Omental fat pad (tissue), 4 donors: ENCODE data around the gene RADIL. TPM values are rescaled to one million over a fixed set of nuclear protein-coding genes. Genes with fewer than 3 reads are reported as not detected.
A peak's percentile ranks its signal among the peaks of the same experiment; 100 is the strongest.

Source experiments
- ATAC-seq: fragments of 150-250 bp; one replicate; pipeline ENCODE4 v1.9.1; 2016; ENCODE audit warnings: mild to moderate bottlenecking, moderate library complexity; ENCODE audit not compliant: low FRiP score
- DNase-seq: peaks from one replicate; pipeline ENCODE4 v3.0.0-alpha.2; 2019; ENCODE audit warnings: low spot score
- total RNA-seq, 4 donors: library from RNA; depleted of rRNA; stranded (reverse); fragments of >200 nt; gene quantifications; one replicate each; pipeline ENCODE4 v1.1.0, GENCODE V29; 2016
- TF ChIP-seq, protein P1 (sequence below), 3 donors: fragments of 450-650 bp; IDR thresholded peaks; one replicate each; pipeline ENCODE4 v1.5.1; 2016 to 2017; ENCODE audit warnings: antibody characterized with exemption in 3 of 3, mild to moderate bottlenecking in 3 of 3, moderate library complexity in 2 of 3

Gene RADIL, protein sequence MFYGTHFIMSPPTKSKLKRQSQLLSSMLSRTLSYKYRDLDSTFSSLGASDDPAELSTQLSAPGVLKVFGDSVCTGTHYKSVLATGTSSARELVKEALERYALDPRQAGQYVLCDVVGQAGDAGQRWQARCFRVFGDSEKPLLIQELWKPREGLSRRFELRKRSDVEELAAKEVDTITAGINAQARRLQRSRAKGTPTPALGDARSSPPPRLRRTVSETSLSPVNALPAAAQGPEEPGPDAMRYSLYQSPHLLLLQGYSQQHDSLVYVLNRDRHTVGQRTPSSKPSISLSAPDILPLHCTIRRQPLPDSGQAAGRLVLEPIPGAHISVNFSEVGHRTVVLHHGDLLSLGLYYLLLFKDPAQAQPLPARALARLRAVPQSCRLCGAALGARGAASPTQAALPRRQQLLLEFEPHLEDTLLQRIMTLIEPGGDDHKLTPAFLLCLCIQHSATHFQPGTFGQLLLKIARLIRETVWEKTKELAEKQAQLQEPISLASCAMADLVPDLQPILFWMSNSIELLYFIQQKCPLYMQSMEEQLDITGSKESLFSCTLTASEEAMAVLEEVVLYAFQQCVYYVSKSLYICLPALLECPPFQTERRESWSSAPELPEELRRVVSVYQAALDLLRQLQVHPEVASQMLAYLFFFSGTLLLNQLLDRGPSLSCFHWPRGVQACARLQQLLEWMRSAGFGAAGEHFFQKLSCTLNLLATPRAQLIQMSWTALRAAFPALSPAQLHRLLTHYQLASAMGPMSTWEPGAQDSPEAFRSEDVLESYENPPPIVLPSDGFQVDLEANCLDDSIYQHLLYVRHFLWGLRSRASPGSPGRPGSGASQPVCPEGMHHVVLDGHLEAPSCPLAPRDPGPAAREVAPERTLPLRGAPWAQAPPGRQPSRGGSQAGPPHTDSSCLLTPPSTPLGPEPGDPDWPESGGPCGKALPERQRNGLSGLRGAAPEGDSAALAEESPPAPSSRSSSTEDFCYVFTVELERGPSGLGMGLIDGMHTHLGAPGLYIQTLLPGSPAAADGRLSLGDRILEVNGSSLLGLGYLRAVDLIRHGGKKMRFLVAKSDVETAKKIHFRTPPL
- 10 to 100 TPM in 1 of 4 donors, 1 to 10 TPM in 3; 1.1 to 12.3 (median 4.4) TPM for total RNA-seq

DNA sequence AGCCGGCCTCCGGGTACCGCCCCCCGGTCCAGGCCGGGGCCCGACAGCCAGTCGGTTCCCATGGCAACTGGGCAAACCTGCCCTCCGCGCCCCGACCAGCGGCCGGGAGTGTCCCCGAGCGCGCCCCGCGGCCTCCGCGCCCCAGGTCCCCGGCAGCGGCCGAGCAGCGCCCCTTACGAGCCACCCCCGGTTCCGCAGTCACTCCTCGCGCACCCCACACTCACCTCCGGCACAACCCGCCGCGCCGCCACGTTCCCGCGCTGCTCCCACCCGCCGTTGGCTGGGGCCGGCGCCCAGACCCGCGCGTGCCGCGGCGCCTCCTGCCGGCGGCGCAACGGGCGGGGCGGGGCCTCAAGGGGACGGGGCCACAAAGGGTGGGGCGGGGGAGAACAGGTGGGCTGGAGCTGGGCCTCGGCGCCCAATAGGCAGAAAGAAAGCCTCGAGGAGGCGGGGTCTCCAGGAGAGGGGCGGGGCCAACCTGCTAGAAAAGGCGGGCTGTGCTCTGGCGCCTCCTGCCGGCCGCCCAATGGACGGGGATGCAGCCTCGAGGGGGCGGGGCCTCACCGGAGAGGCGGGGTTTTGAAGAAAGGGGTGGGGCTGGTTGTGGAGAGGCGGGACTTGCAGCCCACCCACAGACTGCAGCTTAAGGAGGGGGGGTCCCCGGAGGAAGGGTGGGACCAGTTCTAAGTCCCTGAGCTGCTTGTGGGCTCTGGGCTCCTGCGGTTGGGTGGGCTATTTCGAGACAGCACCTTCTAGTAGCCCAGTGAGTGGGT, at the start of gene RADIL:
TSS of gene RADIL (minus strand) at position 345 of the 773 bp plus-strand sequence. CDS start 5,577 bp downstream, outside the sequence.
- ATAC-seq: peak; percentile 90
- DNase-seq: peak; percentile 76
- TF ChIP-seq, protein P1, sequence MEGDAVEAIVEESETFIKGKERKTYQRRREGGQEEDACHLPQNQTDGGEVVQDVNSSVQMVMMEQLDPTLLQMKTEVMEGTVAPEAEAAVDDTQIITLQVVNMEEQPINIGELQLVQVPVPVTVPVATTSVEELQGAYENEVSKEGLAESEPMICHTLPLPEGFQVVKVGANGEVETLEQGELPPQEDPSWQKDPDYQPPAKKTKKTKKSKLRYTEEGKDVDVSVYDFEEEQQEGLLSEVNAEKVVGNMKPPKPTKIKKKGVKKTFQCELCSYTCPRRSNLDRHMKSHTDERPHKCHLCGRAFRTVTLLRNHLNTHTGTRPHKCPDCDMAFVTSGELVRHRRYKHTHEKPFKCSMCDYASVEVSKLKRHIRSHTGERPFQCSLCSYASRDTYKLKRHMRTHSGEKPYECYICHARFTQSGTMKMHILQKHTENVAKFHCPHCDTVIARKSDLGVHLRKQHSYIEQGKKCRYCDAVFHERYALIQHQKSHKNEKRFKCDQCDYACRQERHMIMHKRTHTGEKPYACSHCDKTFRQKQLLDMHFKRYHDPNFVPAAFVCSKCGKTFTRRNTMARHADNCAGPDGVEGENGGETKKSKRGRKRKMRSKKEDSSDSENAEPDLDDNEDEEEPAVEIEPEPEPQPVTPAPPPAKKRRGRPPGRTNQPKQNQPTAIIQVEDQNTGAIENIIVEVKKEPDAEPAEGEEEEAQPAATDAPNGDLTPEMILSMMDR (IDR thresholded peaks at IDR 0.05): no peak

DNA sequence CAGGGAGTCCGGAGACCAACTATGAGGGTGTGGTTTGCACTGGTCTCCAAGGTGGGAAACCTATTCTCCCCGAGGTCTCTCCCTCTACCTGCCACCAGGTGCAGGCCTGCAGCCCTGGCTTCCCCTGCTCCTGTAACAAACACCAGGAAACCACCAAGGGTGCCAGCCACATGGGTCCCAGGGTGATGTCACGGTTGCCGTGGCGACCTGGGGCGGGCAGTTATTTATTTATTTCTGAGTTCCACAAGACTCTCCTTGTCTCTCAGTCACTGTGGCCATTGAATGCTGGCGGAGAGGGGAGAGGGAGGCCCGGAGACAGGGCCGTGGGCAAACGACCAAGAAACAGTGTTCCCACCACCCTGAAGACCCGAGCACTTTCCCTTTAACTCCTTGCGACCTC, 48.4 kb upstream of the RADIL start:
- no peak for ATAC-seq
- TF ChIP-seq, protein P1 (IDR thresholded peaks at IDR 0.05): no peak
- no peak for DNase-seq

DNA sequence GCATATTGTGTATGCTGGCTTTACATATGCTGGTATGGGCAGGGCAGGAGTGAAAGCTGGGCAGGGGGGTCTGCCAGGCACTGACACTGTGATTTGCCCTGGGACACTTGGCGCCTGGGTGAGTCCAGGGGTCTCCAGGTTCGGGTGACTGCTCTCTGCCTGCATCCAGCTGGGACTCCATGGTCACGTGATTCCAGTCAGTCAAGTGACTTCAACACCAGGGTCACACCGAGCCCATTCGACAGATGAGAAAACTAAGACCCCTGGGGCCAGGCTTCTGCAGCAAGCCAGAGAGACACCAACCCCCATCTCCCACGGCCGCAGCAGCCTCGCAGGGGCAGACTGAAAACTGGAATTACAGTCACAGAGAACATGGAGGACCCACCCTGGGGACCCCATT, 45.5 kb upstream of the RADIL start:
- TF ChIP-seq, protein P1 (IDR thresholded peaks at IDR 0.05): no peak
- DNase-seq (no peak), ATAC-seq (no peak)

DNA sequence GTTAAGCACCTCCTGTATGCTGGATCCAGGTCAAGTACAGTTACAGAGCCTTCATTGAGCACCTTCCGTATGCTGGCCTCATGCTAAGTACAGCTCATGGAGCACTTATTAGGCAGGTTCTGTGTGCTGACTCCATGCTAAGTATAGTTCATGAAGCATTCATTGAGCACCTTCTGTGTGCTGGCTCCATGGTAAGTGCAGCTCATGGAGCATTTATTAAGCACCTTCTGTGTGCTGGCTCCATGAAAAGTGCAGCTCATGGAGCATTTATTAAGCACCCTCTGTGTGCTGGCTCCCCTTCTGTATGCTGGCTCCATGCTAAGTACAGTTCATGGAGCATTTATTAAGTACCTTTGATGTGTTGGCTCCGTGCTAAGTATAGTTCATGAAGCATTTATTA, 44.9 kb upstream of the RADIL start:
- TF ChIP-seq, protein P1 (IDR thresholded peaks at IDR 0.05): no peak
- DNase-seq (no peak), ATAC-seq (no peak)

DNA sequence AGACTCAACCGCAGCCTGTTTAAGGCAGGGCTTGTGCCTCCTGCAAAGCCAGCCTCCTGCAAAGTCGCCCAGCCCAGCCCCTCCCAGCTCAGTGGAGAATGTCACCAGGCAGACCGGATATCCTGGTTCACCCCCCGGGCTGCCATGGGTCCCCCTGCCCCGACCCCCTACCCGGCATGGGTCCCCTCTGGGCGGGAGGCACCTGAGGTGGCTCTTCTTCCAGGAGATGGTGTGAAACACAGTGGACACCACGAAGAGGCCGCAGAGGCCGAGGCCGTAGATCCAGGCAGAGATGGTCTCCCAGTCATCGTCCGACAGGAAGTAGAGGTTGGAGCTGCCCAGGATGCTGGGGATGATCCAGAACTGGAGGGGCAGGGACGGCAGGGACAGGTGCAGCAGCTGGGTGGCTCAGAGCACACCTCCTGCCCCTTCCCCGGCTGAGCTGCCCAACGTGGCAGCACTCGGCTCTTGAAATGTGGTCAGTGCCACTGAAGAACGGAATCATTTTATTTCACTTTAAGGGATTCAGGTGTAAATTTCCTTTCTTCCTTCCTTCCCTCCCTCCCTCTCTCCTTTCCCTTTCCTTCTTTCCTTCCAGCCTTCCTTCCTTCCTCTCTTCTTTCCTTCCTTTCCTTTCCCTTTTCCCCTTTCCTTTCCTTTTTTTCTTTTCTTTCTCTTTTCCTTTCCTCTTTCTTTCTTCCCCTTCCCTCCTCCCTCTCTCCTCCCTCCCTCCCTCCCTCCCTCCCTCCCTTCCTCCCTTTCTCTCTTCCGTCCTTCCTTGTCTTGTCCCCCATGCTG, 36.7 kb upstream of the RADIL start:
- DNase-seq (no peak), ATAC-seq (peak; percentile 20)
- TF ChIP-seq, protein P1 (IDR thresholded peaks at IDR 0.05): no peak

DNA sequence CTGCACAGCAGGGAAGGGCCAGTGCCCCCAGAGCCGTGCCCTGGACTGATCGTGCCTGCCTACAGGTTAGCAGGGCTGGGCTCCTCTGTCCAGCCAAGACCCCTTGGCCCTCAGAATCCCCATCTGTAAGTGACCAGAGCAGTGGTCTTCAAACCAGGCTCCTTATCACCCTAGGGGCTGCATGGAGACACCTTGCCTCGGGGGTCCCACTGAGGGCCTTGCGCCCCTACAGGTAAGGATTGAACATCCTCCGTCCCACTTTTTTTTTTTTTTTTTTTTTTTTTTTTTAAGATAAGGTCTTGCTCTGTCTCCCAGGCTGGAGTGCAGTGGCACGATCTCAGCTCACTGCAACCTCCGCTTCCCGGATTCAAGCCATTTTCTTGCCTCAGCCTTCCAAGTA, 32.6 kb upstream of the RADIL start:
- ATAC-seq: no peak
- TF ChIP-seq, protein P1 (IDR thresholded peaks at IDR 0.05): no peak
- no peak for DNase-seq
